HEK293T (cell line): ENCODE data around the gene BMPER.

Experiments used
- ELF4 ChIP-seq: fragments of 450-650 bp; IDR thresholded peaks from 2 replicates; pipeline ENCODE4 v1.6.1; 2017; ENCODE audit warnings: antibody characterized with exemption
- FOXA1 ChIP-seq: fragments of 450-650 bp; IDR thresholded peaks from 2 replicates; pipeline ENCODE4 v1.6.1; 2016; ENCODE audit warnings: mild to moderate bottlenecking
- FOXK2 ChIP-seq: fragments of 450-650 bp; IDR thresholded peaks from 2 replicates; pipeline ENCODE4 v1.6.1; 2016; ENCODE audit warnings: mild to moderate bottlenecking
- HDGF ChIP-seq: fragments of 450-650 bp; IDR thresholded peaks from 2 replicates; pipeline ENCODE4 v1.6.1; 2017; ENCODE audit warnings: antibody characterized with exemption, borderline replicate concordance
- PKNOX1 ChIP-seq: fragments of 450-650 bp; IDR thresholded peaks from 2 replicates; pipeline ENCODE4 v1.6.1; 2016
- SP1 ChIP-seq: fragments of 450-650 bp; IDR thresholded peaks from 2 replicates; pipeline ENCODE4 v1.6.1; 2017

GRCh38 chr7:33868166-33868565, 37.2 kb upstream of the BMPER start:
- no peak for TF ChIP-seq SP1
- no peak for TF ChIP-seq PKNOX1
- no peak for TF ChIP-seq HDGF
- no peak for TF ChIP-seq FOXK2
- TF ChIP-seq ELF4: no peak
- no peak for TF ChIP-seq FOXA1
